T follicular helper cell (primary cell): Measurements from ENCODE around the gene SLC39A9.
"Not testable (repeated sequence)": the region's sequence is repeated elsewhere in the genome, so short reads cannot be mapped to it uniquely, and the experiment has no call there.

Source experiments
- DNase-seq: peaks from one replicate; pipeline ENCODE4 v3.0.0-alpha.2; 2020; ENCODE audit warnings: low read depth

Gene SLC39A9

GRCh38 chr14:69368381-69368780 lies 30.1 kb upstream of the SLC39A9 start:
- no peak for DNase-seq

GRCh38 chr14:69370061-69370460 lies 28.4 kb upstream of the SLC39A9 start:
- no peak for DNase-seq

DNA sequence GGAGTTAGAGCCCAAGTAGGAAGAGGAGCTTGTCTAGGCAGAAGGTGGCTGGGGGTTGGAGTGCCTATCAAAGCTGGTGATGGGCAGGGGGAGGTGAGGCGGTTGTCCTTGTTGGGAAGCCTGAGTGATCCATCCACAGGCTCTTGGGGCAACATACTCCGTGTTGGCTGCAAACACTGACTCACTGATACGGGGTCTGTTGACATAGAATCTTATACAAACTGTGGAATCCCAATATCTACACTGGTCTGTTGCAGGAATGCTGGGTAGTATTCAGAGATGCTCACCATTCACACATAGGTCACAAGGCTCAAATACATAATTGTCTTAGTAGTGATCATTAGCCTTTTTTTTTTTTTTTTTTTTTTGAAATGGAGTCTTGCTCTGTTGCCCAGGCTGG lies 26.3 kb upstream of the SLC39A9 start:
- no peak for DNase-seq

DNA sequence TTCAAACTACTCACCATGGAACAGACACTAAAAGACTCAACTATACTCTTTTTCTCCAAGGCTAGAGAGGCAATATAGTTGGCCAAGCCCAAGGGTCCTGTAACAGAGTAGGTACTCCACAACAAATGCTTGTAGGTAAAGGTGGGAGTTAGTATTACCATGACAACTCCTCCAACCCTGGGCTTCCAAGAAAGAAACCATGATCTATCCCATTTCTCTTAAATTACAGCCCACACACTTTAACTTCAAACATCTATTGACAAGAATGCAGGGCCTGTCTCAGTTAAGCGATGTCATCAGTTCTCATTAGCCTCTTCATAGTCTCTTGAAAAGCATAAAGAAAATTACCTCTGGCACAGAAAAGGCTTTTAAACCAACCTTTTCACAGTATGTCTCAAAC lies 25.4 kb upstream of the SLC39A9 start:
- no peak for DNase-seq

GRCh38 chr14:69374235-69374634 lies 24.3 kb upstream of the SLC39A9 start:
- no peak for DNase-seq

DNA sequence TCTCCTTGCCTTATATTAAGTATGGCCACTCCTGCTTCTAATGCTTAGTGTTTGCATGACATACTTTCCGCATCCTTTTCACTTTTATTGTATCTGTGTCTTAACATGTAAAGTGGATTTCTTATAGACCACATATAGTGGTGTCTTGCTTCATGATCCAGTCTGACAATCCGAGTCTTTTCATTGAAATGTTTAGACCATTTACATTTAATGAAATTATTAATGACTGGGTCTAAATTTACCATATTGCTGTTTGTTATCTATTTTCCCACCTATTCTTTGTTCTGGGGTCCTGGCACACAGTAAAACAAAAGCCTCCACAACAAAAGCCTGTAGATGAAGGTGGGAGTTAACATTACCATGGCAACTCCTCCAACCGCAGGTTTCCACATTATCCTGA lies 23.3 kb upstream of the SLC39A9 start:
- no peak for DNase-seq

GRCh38 chr14:69375722-69376121 lies 22.8 kb upstream of the SLC39A9 start:
- DNase-seq, result no peak

DNA sequence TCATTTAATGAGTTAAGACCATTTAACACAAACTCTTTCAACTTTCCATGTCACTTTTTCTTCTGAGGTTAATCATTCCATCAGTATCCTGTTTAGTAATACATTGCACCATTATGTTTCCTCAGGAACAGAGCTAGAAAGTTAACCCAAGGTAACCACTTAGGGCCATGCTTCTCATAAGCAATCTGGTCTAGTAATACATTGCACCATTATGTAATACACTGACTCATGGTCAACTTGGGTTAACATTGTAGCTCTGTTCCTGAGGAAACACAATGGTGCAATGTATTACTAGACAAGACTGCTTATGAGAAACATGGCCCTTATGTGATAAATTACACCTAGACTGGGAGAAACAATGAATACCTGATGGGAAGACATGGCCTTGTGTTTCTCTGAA lies 22.1 kb upstream of the SLC39A9 start:
- DNase-seq, result no peak

- no peak for DNase-seq
These were observed 20.2 kb upstream of the SLC39A9 start for GRCh38 chr14:69378274-69378673.

DNA sequence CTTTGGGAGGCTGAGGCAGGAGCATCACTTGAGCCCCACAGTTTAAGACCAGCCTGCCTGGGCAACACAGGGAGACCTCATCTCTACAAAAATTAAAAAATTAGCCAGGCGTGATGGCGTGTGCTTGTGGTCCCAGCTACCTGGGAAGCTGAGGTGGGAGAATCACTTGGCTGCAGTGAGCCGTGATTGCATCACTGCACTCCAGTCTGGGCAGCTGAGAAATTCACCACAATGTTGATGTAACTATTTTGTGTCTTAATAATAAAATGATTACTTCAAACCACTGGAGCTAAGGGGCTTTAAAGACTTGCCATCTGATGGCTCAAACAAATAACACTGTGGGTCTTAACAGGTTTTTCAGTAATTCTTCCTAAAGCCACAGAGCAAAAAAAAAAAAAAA lies 11.2 kb upstream of the SLC39A9 start:
- no peak for DNase-seq

- not testable (repeated sequence) for DNase-seq
These were observed 7.1 kb upstream of the SLC39A9 start for GRCh38 chr14:69391400-69391799.

- DNase-seq, result no peak
These were observed 6.0 kb upstream of the SLC39A9 start for GRCh38 chr14:69392481-69392880.

DNA sequence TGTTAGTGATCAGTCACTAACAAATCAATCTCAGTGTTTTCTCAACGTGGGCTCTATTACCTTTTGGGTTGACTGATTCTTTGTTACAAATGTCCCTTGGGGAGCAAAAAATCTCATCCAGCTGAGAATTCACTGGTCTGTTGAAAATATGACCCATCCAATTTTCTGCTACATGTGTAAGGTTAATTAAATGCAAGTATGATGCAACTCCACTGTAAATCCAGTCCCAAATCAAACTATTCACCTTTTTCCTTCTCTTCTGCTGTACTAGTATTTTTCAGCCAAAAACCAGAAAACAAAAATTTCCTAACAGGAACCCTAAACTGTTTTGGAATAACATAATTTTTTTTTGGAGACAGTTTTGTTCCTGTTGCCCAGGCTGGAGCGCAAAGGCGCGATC lies 2.6 kb upstream of the SLC39A9 start:
- no peak for DNase-seq

- no peak for DNase-seq
These were observed 322 bp downstream of the SLC39A9 start for GRCh38 chr14:69398818-69399210.

- no peak for DNase-seq
These were observed 1.3 kb downstream of the SLC39A9 start for GRCh38 chr14:69399750-69400149.

- no peak for DNase-seq
These were observed 1.7 kb downstream of the SLC39A9 start for GRCh38 chr14:69400154-69400553.

GRCh38 chr14:69401841-69402240 lies 3.3 kb downstream of the SLC39A9 start:
- no peak for DNase-seq

DNA sequence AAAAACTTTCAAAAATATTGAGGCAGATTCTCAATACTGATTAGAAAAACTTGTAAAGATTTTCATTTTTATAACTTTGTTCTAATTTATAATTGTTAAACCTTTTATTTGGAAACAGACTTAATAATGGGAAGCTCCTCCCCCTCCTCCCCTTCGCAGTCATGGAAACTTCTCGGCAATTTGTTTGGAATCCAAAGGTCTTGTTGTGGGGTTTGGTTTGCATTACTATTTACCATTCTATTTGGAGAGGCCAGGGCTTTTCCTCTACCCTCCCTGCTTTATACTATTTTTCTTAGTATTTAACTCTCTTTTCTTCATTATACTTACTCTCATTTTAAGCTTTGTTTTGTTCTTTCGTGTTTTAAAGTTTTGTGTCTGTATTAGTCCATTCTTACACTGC lies 6.0 kb downstream of the SLC39A9 start:
- DNase-seq, result no peak

- DNase-seq, result no peak
These were observed 6.4 kb downstream of the SLC39A9 start for GRCh38 chr14:69404883-69405282.

DNA sequence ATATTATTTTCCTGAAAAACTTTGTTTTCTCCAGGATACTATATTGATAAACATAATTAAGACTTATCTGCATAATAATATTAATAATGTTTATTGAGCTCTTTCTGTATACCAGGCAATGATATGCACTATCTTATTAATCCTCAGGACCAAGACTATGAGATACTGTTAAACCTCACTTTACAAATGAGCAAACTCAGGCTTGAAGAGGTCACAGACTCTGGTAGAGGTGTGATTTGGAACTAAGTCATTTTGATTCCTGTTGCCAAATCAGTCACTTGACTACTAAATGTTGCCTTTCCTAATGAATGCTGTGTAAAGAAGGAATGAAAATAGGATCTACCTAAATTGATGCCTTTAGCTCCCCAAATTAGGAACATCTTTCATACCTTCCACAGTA lies 7.3 kb downstream of the SLC39A9 start:
- DNase-seq, result no peak

DNA sequence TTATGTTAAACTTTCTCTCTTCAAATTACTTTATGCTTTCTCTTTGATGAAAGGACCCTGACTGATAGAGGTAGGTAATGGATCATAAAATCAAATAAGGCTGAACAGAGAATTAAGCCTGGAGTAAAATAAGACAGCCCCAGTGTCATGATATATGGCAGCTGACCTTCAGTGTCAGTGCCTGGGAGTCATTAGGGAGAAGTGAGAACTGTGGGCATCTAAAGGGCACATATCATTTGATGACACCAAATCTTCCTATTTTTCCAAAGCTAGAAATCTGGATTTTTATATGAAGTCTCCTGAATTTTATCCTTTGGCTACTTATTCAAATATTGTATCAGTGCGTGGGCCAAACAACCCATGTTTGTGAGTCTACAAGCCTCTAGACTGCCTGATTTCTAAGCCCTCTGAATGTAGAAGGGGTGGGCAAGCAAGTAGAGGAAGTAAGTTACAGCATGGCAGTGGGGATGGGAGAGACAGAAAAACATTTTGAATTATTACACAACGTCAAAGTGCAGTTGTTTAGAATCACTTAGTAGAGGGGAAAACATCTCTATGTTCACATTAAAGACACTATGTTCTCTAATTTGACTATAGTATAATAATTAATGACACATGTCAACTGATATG lies 10.0 kb downstream of the SLC39A9 start:
- no peak for DNase-seq

DNA sequence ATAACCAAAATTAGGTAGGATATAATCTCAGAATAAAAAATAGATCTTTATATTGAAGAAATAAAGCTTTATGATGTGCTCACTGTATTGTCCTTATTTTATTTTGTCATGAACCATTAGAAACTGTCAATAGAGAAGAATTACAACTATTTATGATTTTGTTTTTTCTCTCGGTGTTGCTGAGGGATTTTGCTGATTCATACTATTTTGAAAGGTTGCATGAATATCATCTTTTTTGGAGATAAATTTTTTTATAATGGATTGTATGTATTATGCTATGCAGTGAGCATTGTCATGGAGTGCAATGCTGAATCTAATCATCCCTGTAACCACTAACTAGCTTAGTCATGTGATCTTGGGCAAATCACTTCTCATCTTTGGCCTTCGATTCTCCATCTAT lies 15.0 kb downstream of the SLC39A9 start:
- no peak for DNase-seq

DNA sequence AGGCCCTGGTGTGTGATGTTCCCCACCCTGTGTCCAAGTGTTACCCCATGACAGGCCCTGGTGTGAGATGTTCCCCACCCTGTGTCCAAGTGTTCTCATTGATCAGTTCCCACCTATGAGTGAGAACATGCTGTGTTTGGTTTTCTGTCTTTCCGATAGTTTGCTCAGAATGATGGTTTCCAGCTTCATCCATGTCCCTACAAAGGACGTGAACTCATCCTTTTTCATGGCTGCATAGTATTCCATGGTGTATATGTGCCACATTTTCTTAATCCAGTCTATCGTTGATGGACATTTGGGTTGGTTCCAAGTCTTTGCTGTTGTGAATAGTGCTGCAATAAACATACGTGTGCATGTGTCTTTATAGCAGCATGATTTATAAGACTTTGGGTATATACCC lies 17.6 kb downstream of the SLC39A9 start:
- DNase-seq, result not testable (repeated sequence)

DNA sequence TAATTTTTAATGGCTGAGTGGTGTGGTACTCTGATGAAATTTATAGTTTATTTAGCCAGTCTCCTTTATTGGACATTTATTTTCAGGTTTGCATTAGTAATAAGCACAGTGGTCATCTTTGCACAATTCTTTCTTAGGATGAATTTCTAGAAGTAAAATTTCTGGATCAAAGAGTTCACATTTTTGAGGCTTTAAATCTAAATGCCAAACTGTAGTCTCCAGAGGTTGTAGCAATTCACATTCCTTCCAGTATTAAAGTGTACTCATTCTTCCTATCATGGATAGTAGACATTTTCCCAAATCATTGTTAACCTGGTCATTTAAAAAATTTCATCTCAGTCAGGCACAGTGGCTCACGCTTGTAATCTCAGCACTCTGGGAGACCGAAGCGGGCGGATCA lies 24.8 kb downstream of the SLC39A9 start:
- no peak for DNase-seq
